Esophagus muscularis mucosa (tissue), 4 donors: ENCODE results near the gene SRPK3. TPM values are rescaled to one million over a fixed set of nuclear protein-coding genes. Genes with fewer than 3 reads are reported as not detected.
A peak's percentile ranks its signal among the peaks of the same experiment; 100 is the strongest.

ENCODE experiments used
- DNase-seq: peaks from one replicate; pipeline ENCODE4 v3.0.0-alpha.2; 2017; ENCODE audit errors: extremely low spot score
- H3K27ac ChIP-seq, 4 donors: fragments of 200-600 bp; sonication (generic); replicated peaks in 1 of 4; 1 replicate in 3 of 4; 2 replicates in 1 of 4; pipeline ENCODE4 v1.5.1; 2016 to 2019; ENCODE audit warnings: mild to moderate bottlenecking in 1 of 4
- H3K27me3 ChIP-seq, 4 donors: fragments of 200-600 bp; sonication (generic); one replicate each; pipeline versions ENCODE4 v1.5.1 to v1.6.0; 2016 to 2019
- H3K36me3 ChIP-seq, 4 donors: fragments of 200-600 bp; sonication (generic); one replicate each; pipeline ENCODE4 v1.5.1; 2016 to 2019
- H3K4me1 ChIP-seq, 4 donors: fragments of 200-600 bp; sonication (generic); one replicate each; pipeline ENCODE4 v1.5.1; 2016 to 2019
- H3K4me3 ChIP-seq, 4 donors: fragments of 200-600 bp; sonication (generic); 1 replicate in 2 of 4; 2 replicates in 2 of 4; pipeline ENCODE4 v1.5.1; 2016 to 2019; ENCODE audit warnings: mild to moderate bottlenecking in 4 of 4, moderate library complexity in 1 of 4
- H3K9me3 ChIP-seq, 4 donors: fragments of 200-600 bp; sonication (generic); 1 replicate in 3 of 4; 2 replicates in 1 of 4; pipeline ENCODE4 v1.5.1; 2016 to 2019
- CTCF ChIP-seq, 3 experiments: fragments of 200-600 bp in 2 of 3; fragments of 450-650 bp in 1 of 3; sonication (generic) in 2 of 3; IDR thresholded peaks; one replicate each; pipeline ENCODE4 v1.5.1; 2017 to 2019; ENCODE audit warnings: antibody characterized with exemption in 3 of 3, mild to moderate bottlenecking in 2 of 3, moderate library complexity in 1 of 3
- EP300 ChIP-seq: sonication (generic); formaldehyde crosslinking; IDR thresholded peaks from one replicate; pipeline ENCODE4 v1.6.1; 2017; ENCODE audit warnings: antibody characterized with exemption
- POLR2A ChIP-seq: fragments of 450-650 bp; IDR thresholded peaks from one replicate; pipeline ENCODE4 v1.6.1; 2017; ENCODE audit warnings: antibody characterized with exemption, moderate library complexity, mild to moderate bottlenecking, low read depth
- POLR2AphosphoS5 ChIP-seq, 2 donors: sonication (generic); formaldehyde crosslinking; IDR thresholded peaks; one replicate each; pipeline ENCODE4 v1.6.1; 2017; ENCODE audit warnings: antibody characterized with exemption in 2 of 2
- WGBS: methylation state at CpG from one replicate; pipeline ENCODE4 v1.1.5; 2018; 5-methylcytosine and 5-hydroxymethylcytosine counted together
- intact Hi-C: fragments of 100-400 bp; cut with DNase I; formaldehyde crosslinking; loops from one replicate; pipeline ENCODE4 v1.15.1; 2023
- total RNA-seq, 4 donors: library from RNA; depleted of rRNA; stranded (reverse); fragments of >200 nt; gene quantifications; one replicate each; pipeline versions ENCODE4 v1.1.0 to v1.2.1, GENCODE V29; 2016

The SRPK3 gene
- total RNA-seq, 4 donors from 2014 or later = 0.52 to 2.2 (median 1.1) TPM

GRCh38 chrX:153829799-153830639 is 49.2 kb downstream of the SRPK3 start, which contains the start of gene PDZD4:
TSS of gene PDZD4 (minus strand) at chrX:153830544. CDS start at chrX:153830298, 246 bp downstream.
- Histone ChIP-seq H3K27me3 (peaks cover 0 to 5% (median 0%) of the 10 kb centered on the region in 4 donors), H3K4me3 (peak within 1 kb of the TSS; percentile 55 to 67 (median 60)), H3K36me3 (no peaks in the 10 kb centered on the region), H3K9me3 (no peaks in the 10 kb centered on the region), H3K4me1 (peaks cover 10 to 33% (median 25%) of the 10 kb centered on the region in 4 donors), H3K27ac (peak within 1 kb of the TSS; percentile 68 to 75 (median 74))
- WGBS = 23% methylated on average over 31 of the region's 97 CpGs
- intact Hi-C loops = no loop called here
- TF ChIP-seq POLR2AphosphoS5 (IDR thresholded peaks at IDR 0.05) (no peak), CTCF (IDR thresholded peaks at IDR 0.05) (no peak), EP300 (no peak), POLR2A (no peak)
- no peak for DNase-seq

- TF ChIP-seq CTCF (IDR thresholded peaks at IDR 0.05) (no peak), POLR2AphosphoS5 (IDR thresholded peaks at IDR 0.05) (no peak), POLR2A (no peak), EP300 (no peak)
- peak overlapping the region; percentile 55 to 67 (median 60) for H3K4me3 ChIP-seq
- no peak for DNase-seq
These were observed 50.0 kb downstream of the SRPK3 start for GRCh38 chrX:153830640-153831428.

GRCh38 chrX:153831429-153832150 is 50.7 kb downstream of the SRPK3 start:
- intact Hi-C loops = no loop called here
- TF ChIP-seq POLR2A = no peak
- no peak for TF ChIP-seq EP300
- TF ChIP-seq POLR2AphosphoS5 (IDR thresholded peaks at IDR 0.05) = no peak
- no peak for DNase-seq
- Histone ChIP-seq H3K9me3 (no peaks in the 10 kb centered on the region), H3K4me1 (peaks cover 10 to 33% (median 25%) of the 10 kb centered on the region in 4 donors), H3K4me3 (no peak overlapping the region), H3K27me3 (peaks cover 0 to 5% (median 0%) of the 10 kb centered on the region in 4 donors), H3K27ac (no peak overlapping the region), H3K36me3 (no peaks in the 10 kb centered on the region)
- 73% methylated on average over 23 of the region's 23 CpGs for WGBS

More at GRCh38 chrX:153830640-153831428, 50.0 kb downstream of the SRPK3 start:
- Histone ChIP-seq H3K27me3 (peaks cover 0 to 5% (median 0%) of the 10 kb centered on the region in 4 donors), H3K4me1 (peaks cover 10 to 33% (median 25%) of the 10 kb centered on the region in 4 donors), H3K36me3 (no peaks in the 10 kb centered on the region), H3K27ac (no peak overlapping the region), H3K9me3 (no peaks in the 10 kb centered on the region)
- WGBS = 18% methylated on average over 52 of the region's 102 CpGs
- intact Hi-C loops = no loop called here

- 88% methylated on average over 1 of the region's 10 CpGs for WGBS
- intact Hi-C loops = no loop called here
- no peak for TF ChIP-seq POLR2AphosphoS5 (IDR thresholded peaks at IDR 0.05)
- TF ChIP-seq POLR2A = no peak
- TF ChIP-seq CTCF (IDR thresholded peaks at IDR 0.05) = no peak
- TF ChIP-seq EP300 = no peak
- Histone ChIP-seq H3K9me3 (no peaks in the 10 kb centered on the region), H3K27ac (no peak overlapping the region), H3K27me3 (peaks cover 0 to 5% (median 0%) of the 10 kb centered on the region in 4 donors), H3K4me3 (no peak overlapping the region), H3K36me3 (no peaks in the 10 kb centered on the region), H3K4me1 (peaks cover 10 to 32% (median 25%) of the 10 kb centered on the region in 4 donors)
- no peak for DNase-seq
These were observed 51.9 kb downstream of the SRPK3 start for GRCh38 chrX:153832728-153833127.

Other genes with a start within 250 kb of the SRPK3 start
- 10 to 100 TPM; 38.6 to 58.3 (median 49.8) TPM for gene CCNQ, start 181.9 kb upstream of the SRPK3 start, total RNA-seq
- gene DUSP9, start 133.8 kb upstream of the SRPK3 start, total RNA-seq = not detected
- gene PNCK, start 107.2 kb upstream of the SRPK3 start, total RNA-seq = 10 to 100 TPM; 20.5 to 67.8 (median 26.0) TPM
- gene SLC6A8, start 93.1 kb upstream of the SRPK3 start, total RNA-seq = 10 to 100 TPM; 41.7 to 62.3 (median 45.6) TPM
- gene BCAP31, start 56.7 kb upstream of the SRPK3 start, total RNA-seq = 100 to 1,000 TPM in 2 of 4 donors, 10 to 100 TPM in 2; 76.4 to 129 (median 101) TPM
- gene ABCD1, start 56.2 kb upstream of the SRPK3 start, total RNA-seq = 10 to 100 TPM; 18.4 to 36.2 (median 25.1) TPM
- 10 to 100 TPM in 3 of 4 donors, 1 to 10 TPM in 1; 6.1 to 21.9 (median 17.6) TPM for gene PLXNB3, start 16.8 kb upstream of the SRPK3 start, total RNA-seq
- gene IDH3G, start 13.3 kb downstream of the SRPK3 start, total RNA-seq = 10 to 100 TPM; 52.3 to 76.3 (median 70.3) TPM
- 100 to 1,000 TPM; 100 to 115 (median 109) TPM for gene SSR4, start 13.6 kb downstream of the SRPK3 start, total RNA-seq
- 10 to 100 TPM; 20.0 to 48.4 (median 36.9) TPM for gene PDZD4, start 49.5 kb downstream of the SRPK3 start, total RNA-seq
- gene L1CAM, start 105.1 kb downstream of the SRPK3 start, total RNA-seq = 10 to 100 TPM; 22.4 to 47.9 (median 30.0) TPM
- 1 to 10 TPM; 1.2 to 7.6 (median 4.5) TPM for gene AVPR2, start 123.6 kb downstream of the SRPK3 start, total RNA-seq
- gene ARHGAP4, start 145.2 kb downstream of the SRPK3 start, total RNA-seq = 10 to 100 TPM; 15.9 to 22.4 (median 17.7) TPM
- 100 to 1,000 TPM in 2 of 4 donors, 10 to 100 TPM in 2; 89.3 to 106 (median 95.4) TPM for gene NAA10, start 154.0 kb downstream of the SRPK3 start, total RNA-seq
- 10 to 100 TPM in 1 of 4 donors, 1 to 10 TPM in 3; 8.0 to 12.6 (median 9.1) TPM for gene RENBP, start 163.6 kb downstream of the SRPK3 start, total RNA-seq
- gene HCFC1, start 190.8 kb downstream of the SRPK3 start, total RNA-seq = 100 to 1,000 TPM in 1 of 4 donors, 10 to 100 TPM in 3; 50.7 to 102 (median 60.8) TPM
- gene TMEM187, start 191.7 kb downstream of the SRPK3 start, total RNA-seq = 1 to 10 TPM; 3.6 to 6.9 (median 6.1) TPM
- 10 to 100 TPM; 50.5 to 74.9 (median 67.6) TPM for gene IRAK1, start 238.9 kb downstream of the SRPK3 start, total RNA-seq